Suprapubic skin (tissue), 4 donors: Measurements from ENCODE around the gene SIGLEC5. TPM values are rescaled to one million over a fixed set of nuclear protein-coding genes. Genes with fewer than 3 reads are reported as not detected.

Experiments
- DNase-seq, 2 donors: peaks; one replicate each; pipeline ENCODE4 v3.0.0-alpha.2; 2019; ENCODE audit warnings: low spot score in 2 of 2
- H3K27ac ChIP-seq: fragments of 200-600 bp; sonication (generic); one replicate; pipeline ENCODE4 v1.5.1; 2019
- H3K27me3 ChIP-seq: fragments of 200-600 bp; sonication (generic); one replicate; pipeline ENCODE4 v1.5.1; 2019
- H3K36me3 ChIP-seq: fragments of 200-600 bp; sonication (generic); one replicate; pipeline ENCODE4 v1.5.1; 2019
- H3K4me1 ChIP-seq: fragments of 200-600 bp; sonication (generic); one replicate; pipeline ENCODE4 v1.5.1; 2019
- H3K4me3 ChIP-seq: fragments of 200-600 bp; sonication (generic); one replicate; pipeline ENCODE4 v1.5.1; 2019; ENCODE audit warnings: mild to moderate bottlenecking
- H3K9me3 ChIP-seq: fragments of 200-600 bp; sonication (generic); one replicate; pipeline ENCODE4 v1.5.1; 2019
- CTCF ChIP-seq, 2 donors: fragments of 200-600 bp in 1 of 2; fragments of 450-650 bp in 1 of 2; sonication (generic) in 1 of 2; IDR thresholded peaks; one replicate each; pipeline ENCODE4 v1.5.1; 2016 to 2019; ENCODE audit warnings: antibody characterized with exemption in 2 of 2, mild to moderate bottlenecking in 1 of 2, moderate library complexity in 1 of 2
- EP300 ChIP-seq: sonication (generic); formaldehyde crosslinking; IDR thresholded peaks from one replicate; pipeline ENCODE4 v1.6.1; 2017; ENCODE audit warnings: antibody characterized with exemption
- POLR2A ChIP-seq, 2 donors: fragments of 450-650 bp; IDR thresholded peaks; one replicate each; pipeline ENCODE4 v1.6.1; 2017; ENCODE audit warnings: antibody characterized with exemption in 2 of 2, mild to moderate bottlenecking in 2 of 2, moderate library complexity in 2 of 2
- POLR2AphosphoS5 ChIP-seq, 3 donors: sonication (generic); formaldehyde crosslinking; IDR thresholded peaks; one replicate each; pipeline ENCODE4 v1.6.1; 2017; ENCODE audit warnings: antibody characterized with exemption in 3 of 3
- WGBS: methylation state at CpG from one replicate; pipeline ENCODE4 v1.1.5; 2018; 5-methylcytosine and 5-hydroxymethylcytosine counted together
- total RNA-seq, 4 donors: library from RNA; depleted of rRNA; stranded (reverse); fragments of >200 nt; gene quantifications; one replicate each; pipeline ENCODE4 v1.1.0, GENCODE V29; 2016

SIGLEC5 gene
- total RNA-seq, 4 donors from 2014 or later, result 0.38 TPM; not detected in 3

GRCh38 chr19:51637362-51637978 lies 7.3 kb upstream of the SIGLEC5 start:
- H3K4me1 ChIP-seq, result no peaks in the 10 kb centered on the region
- no peak for DNase-seq
- H3K27ac ChIP-seq, result no peak overlapping the region
- peaks cover 26% of the 10 kb centered on the region for H3K27me3 ChIP-seq
- no peaks in the 10 kb centered on the region for H3K36me3 ChIP-seq
- TF ChIP-seq EP300, result no peak
- TF ChIP-seq CTCF (IDR thresholded peaks at IDR 0.05), result no peak
- TF ChIP-seq POLR2AphosphoS5 (IDR thresholded peaks at IDR 0.05), result no peak
- TF ChIP-seq POLR2A (IDR thresholded peaks at IDR 0.05), result no peak
- H3K4me3 ChIP-seq, result no peak overlapping the region
- H3K9me3 ChIP-seq, result no peaks in the 10 kb centered on the region
- 15% methylated on average over 4 of the region's 5 CpGs for WGBS

DNA sequence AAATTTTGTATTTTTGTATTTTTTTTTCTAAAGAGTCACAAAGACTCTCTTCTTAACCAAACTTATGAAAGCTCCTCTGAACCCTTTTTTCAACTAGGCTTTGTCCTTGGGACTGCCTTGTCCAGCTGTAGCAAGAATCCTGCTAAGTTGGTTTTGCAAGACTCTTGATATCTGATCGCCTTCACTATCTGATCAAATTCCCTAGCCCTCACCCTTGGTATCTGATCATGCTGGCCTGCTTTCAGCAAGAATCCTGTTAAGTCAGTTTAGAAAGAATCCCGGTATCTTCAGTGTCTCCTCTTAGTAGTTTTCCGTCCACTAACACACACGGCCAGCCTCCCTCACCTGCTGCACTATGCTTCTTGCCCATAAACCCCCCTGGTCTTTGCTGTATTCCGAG lies 1.9 kb upstream of the SIGLEC5 start:
- Histone ChIP-seq H3K4me3 (no peak overlapping the region), H3K9me3 (no peaks in the 10 kb centered on the region), H3K27ac (no peak overlapping the region), H3K36me3 (no peaks in the 10 kb centered on the region), H3K27me3 (peaks cover 22% of the 10 kb centered on the region), H3K4me1 (no peaks in the 10 kb centered on the region)
- 58% methylated on average over 5 of the region's 5 CpGs for WGBS
- TF ChIP-seq EP300, result no peak
- TF ChIP-seq POLR2AphosphoS5 (IDR thresholded peaks at IDR 0.05), result no peak
- no peak for TF ChIP-seq CTCF (IDR thresholded peaks at IDR 0.05)
- no peak for TF ChIP-seq POLR2A (IDR thresholded peaks at IDR 0.05)
- no peak for DNase-seq

GRCh38 chr19:51628153-51628939 lies 1.9 kb downstream of the SIGLEC5 start:
- H3K4me3 ChIP-seq, result no peak overlapping the region
- no peak for TF ChIP-seq POLR2AphosphoS5 (IDR thresholded peaks at IDR 0.05)
- no peak for TF ChIP-seq POLR2A (IDR thresholded peaks at IDR 0.05)
- no peak for TF ChIP-seq EP300
- TF ChIP-seq CTCF (IDR thresholded peaks at IDR 0.05), result no peak
- 69% methylated on average over 13 of the region's 14 CpGs for WGBS

DNA sequence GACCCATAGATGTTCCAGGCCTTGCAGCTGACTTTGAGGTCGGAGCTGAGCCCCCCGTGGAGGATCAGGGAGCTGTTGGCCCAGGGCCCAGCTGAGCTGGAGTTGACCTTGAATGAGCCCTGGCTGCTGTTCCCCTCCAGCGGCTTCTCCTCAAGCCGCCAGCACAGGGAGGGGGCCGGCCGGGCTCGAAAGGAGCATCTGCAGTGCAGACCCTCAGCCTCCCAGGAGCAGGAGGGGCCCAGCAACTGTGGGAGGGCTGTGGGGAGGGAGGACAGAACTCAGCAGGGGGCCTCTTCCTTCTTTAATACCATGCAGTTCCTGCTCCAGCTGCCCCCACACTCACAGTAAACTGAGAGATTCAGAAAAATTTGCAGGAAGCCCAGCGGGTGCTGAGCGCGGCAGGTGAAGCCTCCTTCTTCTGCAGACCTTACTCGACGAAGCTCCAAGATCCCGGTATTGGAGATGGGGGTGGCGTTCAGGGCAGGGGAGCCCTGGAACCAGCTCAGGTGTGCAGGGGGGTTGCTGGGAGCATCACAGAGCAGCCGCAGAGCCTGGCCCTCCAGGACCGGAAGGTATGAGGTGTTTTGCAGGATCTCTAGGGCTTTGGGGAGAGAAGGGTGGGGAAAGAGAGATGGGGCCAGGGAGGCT lies 2.6 kb downstream of the SIGLEC5 start:
- Histone ChIP-seq H3K4me3 (no peak overlapping the region), H3K27me3 (peaks cover 21% of the 10 kb centered on the region), H3K27ac (no peak overlapping the region), H3K9me3 (no peaks in the 10 kb centered on the region), H3K36me3 (no peaks in the 10 kb centered on the region), H3K4me1 (no peaks in the 10 kb centered on the region)
- TF ChIP-seq POLR2AphosphoS5 (IDR thresholded peaks at IDR 0.05) (no peak), EP300 (no peak), POLR2A (IDR thresholded peaks at IDR 0.05) (no peak), CTCF (IDR thresholded peaks at IDR 0.05) (no peak)
- DNase-seq, result peak in 1 of 2 donors; percentile 66
- WGBS, result 68% methylated on average over 13 of the region's 16 CpGs

More at GRCh38 chr19:51628153-51628939, 1.9 kb downstream of the SIGLEC5 start:
- Histone ChIP-seq H3K36me3 (no peaks in the 10 kb centered on the region), H3K27ac (no peak overlapping the region), H3K27me3 (peaks cover 21% of the 10 kb centered on the region), H3K4me1 (no peaks in the 10 kb centered on the region), H3K9me3 (no peaks in the 10 kb centered on the region)
- peak in 1 of 2 donors; percentile 28 for DNase-seq

DNA sequence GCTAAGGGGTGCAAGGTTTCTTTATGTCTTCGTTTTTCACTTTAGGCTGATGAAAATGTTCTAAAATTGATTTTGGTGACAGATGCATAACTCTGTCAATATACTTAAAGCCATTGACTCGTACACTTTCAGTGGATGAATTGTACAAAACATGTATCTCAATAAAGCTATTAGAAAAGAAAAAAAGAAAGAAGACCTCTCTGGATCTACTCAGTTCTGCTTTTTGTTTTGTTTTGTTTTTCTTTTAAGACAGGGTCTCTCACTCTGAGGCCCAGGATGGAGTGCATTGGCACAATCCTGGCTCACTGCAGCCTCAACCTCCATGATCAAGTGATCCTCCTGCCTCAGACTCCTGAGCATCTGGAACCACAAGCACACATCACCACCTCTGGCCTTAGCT lies 3.5 kb downstream of the SIGLEC5 start:
- Histone ChIP-seq H3K36me3 (no peaks in the 10 kb centered on the region), H3K27me3 (peaks cover 21% of the 10 kb centered on the region), H3K9me3 (no peaks in the 10 kb centered on the region), H3K27ac (no peak overlapping the region), H3K4me3 (no peak overlapping the region), H3K4me1 (no peaks in the 10 kb centered on the region)
- no peak for TF ChIP-seq POLR2AphosphoS5 (IDR thresholded peaks at IDR 0.05)
- TF ChIP-seq POLR2A (IDR thresholded peaks at IDR 0.05), result no peak
- TF ChIP-seq EP300, result no peak
- no peak for TF ChIP-seq CTCF (IDR thresholded peaks at IDR 0.05)
- DNase-seq, result no peak
- WGBS, result 71% methylated on average over 2 of the region's 2 CpGs
